ENCODE measurements around the gene KRTAP5-11.
"Not testable (repeated sequence)": the region's sequence is repeated elsewhere in the genome, so short reads cannot be mapped to it uniquely, and the experiment has no call there.

KRTAP5-11 gene

DNA sequence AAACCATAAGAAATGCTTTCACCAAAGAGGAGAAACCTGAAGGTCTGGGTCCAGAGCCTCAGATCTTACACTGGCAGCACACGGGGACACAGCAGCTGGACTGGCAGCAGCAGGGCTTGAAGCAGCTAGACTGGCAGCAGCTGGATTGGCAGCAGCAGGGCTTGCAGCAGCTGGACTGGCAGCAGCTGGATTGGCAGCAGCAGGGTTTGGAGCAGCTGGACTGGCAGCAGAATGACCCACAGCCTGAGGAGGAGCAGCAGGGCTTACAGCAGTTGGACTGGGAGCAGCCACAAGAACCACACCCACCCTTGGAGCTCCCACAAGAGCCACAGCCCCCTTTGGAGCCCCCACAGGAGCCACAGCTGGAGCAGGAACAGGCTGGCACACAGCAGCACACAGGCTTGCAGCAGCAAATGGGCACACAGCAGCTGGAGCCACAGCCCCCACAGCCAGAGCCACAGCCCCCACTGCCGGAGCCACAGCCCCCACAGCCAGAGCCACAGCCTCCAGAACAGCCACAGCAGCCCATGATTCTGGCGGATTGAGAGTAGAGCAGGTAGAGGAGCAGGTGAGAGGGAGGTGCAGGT, at the start of gene KRTAP5-11:
Gene KRTAP5-11, minus strand, starts transcription at position 567 of the 587 bp plus-strand sequence. Its CDS starts 38 bp downstream, at position 529.
- no peak for DNase-seq

- DNase-seq: not testable (repeated sequence)
Observed at GRCh38 chr11:71631551-71631950, 48.9 kb upstream of the KRTAP5-11 start.

GRCh38 chr11:71630071-71630470, 47.4 kb upstream of the KRTAP5-11 start:
- DNase-seq: not testable (repeated sequence)

DNA sequence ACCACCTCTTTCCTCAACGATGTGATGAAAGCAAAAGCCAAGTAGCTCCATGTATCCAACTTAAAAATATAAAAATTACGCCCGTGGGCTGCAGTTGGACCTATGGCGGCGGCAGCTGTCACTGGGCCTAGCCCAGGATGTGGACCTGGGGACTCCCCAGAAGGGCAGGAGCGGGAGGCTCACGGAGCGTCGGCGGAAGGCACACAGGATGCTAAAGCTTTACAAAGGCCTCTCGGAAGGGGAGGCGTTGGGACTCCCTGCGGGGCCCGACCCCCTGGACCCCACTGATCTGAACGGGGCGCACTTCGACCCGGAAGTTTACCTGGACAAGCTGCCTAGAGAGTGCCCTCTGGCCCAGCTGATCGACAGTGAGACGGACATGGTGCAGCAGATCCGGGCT, 46.3 kb upstream of the KRTAP5-11 start:
- not testable (repeated sequence) for DNase-seq

DNA sequence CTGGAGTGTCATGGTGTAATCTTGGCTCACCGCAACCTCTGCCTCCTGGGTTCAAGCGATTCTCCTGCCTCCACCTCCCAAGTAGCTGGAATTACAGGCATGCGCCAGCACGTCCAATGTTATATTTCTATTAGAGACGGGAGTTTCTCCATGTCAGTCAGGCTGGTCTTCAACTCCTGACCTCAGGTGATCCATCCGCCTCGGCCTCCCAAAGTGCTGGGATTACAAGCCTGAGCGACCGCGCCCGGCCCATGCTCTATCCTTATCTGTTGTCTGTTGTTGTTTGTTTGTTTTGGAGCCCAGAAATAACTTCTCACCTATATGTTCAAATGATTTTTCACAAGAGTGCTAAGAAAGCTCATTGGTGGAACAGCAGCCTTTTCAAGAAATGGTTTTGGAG, 40.6 kb upstream of the KRTAP5-11 start:
- DNase-seq: not testable (repeated sequence)

GRCh38 chr11:71622561-71622960, 39.9 kb upstream of the KRTAP5-11 start:
- not testable (repeated sequence) for DNase-seq

DNA sequence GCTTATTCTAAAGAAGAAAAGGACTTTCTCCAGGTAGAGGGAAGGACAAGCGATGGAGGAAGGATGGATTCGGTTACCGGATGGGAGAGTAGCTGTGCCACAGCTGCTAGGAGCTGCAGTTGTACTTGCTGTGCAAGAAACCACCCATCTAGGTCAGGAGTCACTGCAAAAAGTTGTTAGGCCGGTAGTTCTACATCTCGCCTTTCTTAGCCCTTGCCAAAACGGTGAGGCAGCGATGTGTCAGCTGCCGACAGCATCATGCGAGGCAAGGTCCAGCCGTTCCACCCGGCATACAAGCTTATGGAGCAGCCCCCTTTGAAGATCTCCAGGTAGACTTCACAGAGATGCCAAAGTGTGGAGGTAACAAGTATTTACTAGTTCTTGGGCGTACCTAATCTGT, 32.3 kb upstream of the KRTAP5-11 start:
- not testable (repeated sequence) for DNase-seq

DNA sequence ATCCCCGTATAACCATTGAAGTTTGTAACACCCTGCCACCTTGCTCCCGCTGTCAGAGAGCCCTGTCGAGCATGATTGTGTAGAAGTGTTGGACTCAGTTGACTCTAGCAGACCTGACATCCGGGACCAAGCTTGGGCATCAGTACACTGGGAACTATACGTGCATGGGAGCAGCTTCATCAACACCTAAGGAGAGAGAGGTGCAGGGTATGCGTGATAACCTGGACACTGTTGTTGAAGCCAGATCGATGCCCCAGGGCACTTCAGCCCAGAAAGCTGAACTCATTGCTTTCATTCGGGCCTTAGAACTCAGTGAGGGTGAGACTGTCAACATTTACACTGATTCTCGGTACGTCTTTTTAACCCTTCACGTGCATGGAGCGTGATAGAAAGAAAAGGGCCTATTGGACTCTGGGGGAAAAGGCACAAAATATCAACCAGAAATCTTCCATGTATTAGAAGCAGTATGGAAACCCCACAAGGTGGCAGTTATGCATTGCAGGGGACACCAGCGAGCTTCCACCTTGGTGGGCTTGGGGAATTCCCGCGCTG, 31.8 kb upstream of the KRTAP5-11 start:
- not testable (repeated sequence) for DNase-seq

DNA sequence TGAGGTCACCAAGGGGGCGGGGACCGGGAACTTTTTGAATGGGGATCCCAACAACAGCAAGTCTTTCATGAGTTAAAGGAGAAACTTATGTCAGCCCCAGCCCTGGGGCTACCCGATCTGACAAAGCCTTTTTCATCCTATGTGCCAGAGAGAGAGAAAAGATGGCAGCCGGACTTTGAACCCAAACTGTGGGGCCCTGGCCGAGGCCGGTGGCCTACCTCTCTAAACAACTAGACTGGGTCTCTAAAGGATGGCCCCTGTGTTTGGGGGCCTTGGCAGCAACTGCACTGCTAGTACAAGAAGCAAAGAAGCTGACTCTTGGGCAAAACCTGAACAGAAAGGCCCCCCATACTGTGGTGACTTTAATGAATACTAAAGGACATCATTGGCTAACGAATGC, 31.3 kb upstream of the KRTAP5-11 start:
- DNase-seq: not testable (repeated sequence)

DNA sequence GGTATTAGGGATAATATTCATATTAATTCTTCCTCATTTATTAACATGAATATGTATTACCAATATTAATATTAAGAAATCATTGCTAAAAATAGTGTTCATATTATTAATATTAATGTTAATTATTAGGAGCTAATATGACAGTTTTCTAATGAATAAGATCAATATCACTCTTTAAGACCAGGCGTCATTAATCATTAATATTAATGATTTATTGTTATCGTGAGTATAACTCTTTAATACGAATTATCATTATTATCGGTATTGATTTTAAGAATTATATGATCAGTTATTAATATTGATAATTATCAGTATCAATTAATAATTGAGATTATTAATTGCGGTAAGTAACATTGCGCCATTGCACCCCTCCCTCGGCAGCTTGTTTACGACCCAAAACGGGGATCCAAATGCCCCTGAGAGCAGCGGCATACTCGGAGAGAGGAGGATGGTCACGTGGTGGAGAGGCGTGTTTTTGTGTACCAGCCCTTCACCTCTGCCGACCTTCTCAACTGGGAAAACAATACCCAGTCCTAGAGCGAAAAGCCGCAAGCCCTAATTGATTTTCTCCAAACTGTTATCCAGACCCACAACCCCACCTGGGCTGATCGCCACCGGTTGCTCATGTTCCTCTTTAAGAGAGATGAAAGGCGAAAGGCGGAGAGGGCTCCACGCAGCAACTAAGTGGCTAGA, 28.7 kb upstream of the KRTAP5-11 start:
- DNase-seq: not testable (repeated sequence)

DNA sequence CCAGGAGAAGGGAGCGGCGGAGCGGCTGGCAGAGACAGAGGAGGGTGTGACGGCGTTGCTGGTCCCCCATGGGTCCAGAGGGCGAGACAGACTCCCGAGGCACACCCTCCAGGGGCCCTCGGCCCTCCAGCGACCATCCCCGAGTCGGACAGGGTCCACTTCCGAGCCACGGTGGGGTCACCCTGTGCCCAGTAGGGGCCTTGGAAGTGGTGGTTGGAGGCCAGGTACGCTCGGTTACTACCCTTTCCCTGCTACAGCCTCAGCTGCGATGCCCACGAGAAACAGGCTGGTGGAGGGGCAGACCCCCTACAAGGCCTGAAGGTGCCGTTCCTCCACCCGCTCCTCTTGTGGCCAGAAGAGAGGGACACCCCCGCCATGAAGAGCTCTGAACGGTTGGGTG, 25.6 kb upstream of the KRTAP5-11 start:
- not testable (repeated sequence) for DNase-seq

- DNase-seq: not testable (repeated sequence)
Observed at GRCh38 chr11:71607520-71608216, 25.0 kb upstream of the KRTAP5-11 start.

- DNase-seq: not testable (repeated sequence)
Observed at GRCh38 chr11:71606853-71607519, 24.3 kb upstream of the KRTAP5-11 start.

DNA sequence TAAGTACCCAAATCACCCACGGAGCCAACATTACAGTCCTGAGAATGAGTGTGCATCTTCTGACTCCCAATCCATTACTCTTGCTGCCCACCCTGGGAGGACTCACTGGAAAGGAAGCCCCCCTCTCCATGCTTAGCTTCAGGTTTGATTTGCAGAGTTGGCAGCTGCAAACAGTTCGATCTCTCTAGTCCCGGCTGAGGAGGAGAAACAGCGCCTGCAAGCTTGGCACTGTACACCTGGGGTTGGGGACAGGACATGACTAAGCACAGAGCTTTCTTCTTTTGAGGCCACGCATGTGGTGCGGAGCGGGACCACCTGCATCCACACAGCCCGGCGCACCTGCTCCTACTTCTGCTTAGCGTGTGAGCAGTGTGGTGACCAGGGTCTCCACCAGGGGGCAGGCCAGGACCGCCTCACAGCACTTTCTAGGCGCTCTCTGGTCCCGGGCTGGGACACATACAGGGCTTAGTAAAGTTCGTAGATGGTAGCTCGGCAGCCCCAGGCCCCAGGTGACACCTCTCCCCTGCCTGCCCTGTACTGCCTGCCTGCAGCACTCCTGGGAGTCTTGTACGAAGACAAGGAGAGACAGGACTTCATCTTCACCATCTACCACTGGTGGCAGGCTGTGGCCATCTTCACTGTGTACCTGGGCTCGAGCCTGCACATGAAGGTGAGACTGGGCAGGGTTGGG, 22.3 kb upstream of the KRTAP5-11 start:
- peak; percentile 44 for DNase-seq

- not testable (repeated sequence) for DNase-seq
Observed at GRCh38 chr11:71603221-71603620, 20.5 kb upstream of the KRTAP5-11 start.

- not testable (repeated sequence) for DNase-seq
Observed at GRCh38 chr11:71589546-71589920, 6.9 kb upstream of the KRTAP5-11 start.

- DNase-seq: peak; percentile 75
Observed at GRCh38 chr11:71588822-71589545, 6.3 kb upstream of the KRTAP5-11 start.

GRCh38 chr11:71588314-71588713, 5.6 kb upstream of the KRTAP5-11 start:
- DNase-seq: not testable (repeated sequence)

DNA sequence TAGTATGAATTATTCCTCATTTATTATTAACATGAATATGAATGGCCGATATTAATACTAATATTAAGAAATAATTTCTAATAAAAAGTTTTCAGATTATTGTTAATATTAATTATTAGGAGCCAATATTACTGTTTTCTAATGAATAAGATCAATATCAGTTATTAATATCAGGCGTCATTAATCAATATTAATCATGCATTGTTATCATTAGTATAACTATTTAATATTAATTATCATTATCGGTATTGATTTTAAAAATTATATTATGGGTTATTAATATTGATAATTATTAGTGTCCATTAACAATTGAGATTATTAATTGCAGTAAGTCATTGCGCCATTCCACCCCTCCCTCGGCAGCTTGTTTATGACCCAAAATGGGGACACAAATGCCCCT, 3.0 kb upstream of the KRTAP5-11 start:
- not testable (repeated sequence) for DNase-seq

DNA sequence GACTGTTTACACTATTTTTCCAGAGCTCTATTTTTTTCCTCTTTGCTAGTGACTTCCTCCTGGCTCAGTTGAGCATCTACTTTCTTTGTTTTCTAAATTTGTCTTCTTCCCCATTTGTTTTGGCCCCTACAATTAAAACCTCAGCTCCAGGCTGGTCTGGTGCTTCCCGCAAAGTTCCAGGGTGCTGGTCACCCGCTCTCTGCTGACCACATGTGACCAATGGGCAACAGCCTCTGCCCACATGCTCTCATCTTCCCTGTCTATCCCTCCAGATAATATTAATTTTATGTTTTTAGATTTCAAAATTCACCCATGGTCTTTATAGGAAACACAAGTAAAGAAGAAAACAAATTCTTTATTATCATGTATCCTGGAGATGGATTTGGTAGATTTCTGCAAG, 294 bp upstream of the KRTAP5-11 start:
- not testable (repeated sequence) for DNase-seq

DNA sequence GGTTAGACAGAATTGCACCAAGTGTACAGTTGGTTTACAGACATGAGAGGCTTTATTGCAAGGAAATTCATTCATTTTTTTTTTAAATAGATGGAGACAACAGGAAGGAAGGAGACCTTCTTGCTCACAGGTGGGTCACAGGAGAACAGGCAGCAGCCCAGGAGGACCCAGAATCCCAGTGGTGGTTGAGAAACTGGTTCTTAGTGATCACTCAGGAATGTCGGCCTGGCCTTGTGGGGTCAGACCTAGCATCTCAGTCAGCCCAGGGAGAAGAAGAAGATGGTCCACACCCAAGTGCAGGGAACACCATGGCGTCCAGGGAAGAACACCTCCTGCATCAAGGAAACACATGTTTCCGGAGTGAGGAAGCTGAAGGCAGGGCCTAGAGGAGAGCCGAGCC, 849 bp downstream of the KRTAP5-11 start:
- DNase-seq: no peak

Measured in stimulated activated CD8-positive, alpha-beta memory T cell treated with anti-CD3 and anti-CD28 coated beads, Interleukin-4, amount 100 ng/mL, for 48 hours (primary cell).